Measurements from ENCODE around the gene REX1BD.

The REX1BD gene

GRCh38 chr19:18618236-18618635, 29.6 kb downstream of the REX1BD start:
- DNase-seq: no peak

GRCh38 chr19:18620311-18620710, 31.7 kb downstream of the REX1BD start:
- no peak for DNase-seq

- DNase-seq: no peak
Measured at GRCh38 chr19:18620902-18621301, 32.3 kb downstream of the REX1BD start.

- DNase-seq: no peak
Measured at GRCh38 chr19:18626906-18627305, 38.3 kb downstream of the REX1BD start.

- DNase-seq: no peak
Measured at GRCh38 chr19:18629166-18630088, 40.8 kb downstream of the REX1BD start.

GRCh38 chr19:18633321-18633720, 44.7 kb downstream of the REX1BD start:
- peak; percentile 19 for DNase-seq

GRCh38 chr19:18634612-18635297, 46.2 kb downstream of the REX1BD start:
- DNase-seq: peak; percentile 61

- DNase-seq: no peak
Measured at GRCh38 chr19:18635831-18636182, 47.2 kb downstream of the REX1BD start.

GRCh38 chr19:18636183-18636968, 47.8 kb downstream of the REX1BD start:
- peak; percentile 88 for DNase-seq

GRCh38 chr19:18636969-18637629, 48.5 kb downstream of the REX1BD start, which contains the start of gene KLHL26:
Gene KLHL26, plus strand, starts transcription at chr19:18637028. Its CDS starts 27 bp downstream, at chr19:18637055.
- DNase-seq: no peak

GRCh38 chr19:18637673-18638630, 49.4 kb downstream of the REX1BD start:
- DNase-seq: peak; percentile 25

GRCh38 chr19:18639706-18640243, 51.2 kb downstream of the REX1BD start:
- no peak for DNase-seq
